ENCODE measurements around the gene NLRP1.

The NLRP1 gene

DNA sequence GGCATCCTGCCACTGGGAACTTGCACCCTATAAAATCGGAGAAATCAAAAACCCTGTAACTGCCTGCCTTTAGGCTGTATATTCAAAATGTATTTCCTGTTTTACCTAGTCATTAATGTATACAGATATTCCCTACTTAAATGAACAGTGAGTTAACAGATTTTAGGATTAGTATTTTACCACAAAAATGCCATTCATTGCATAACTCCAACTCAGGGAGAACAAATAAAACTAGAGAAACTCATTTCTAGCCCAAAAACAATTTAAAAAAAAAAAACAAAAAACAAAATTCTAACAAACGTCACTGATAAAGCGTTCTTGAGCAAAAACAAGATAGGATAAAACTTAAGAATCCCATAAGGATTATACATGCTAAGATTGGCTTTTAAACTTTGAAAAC is 111.8 kb downstream of the NLRP1 start:
- H3K4me1 ChIP-seq (ENCODE audit: control insufficient read depth, insufficient read depth, low read length), result peaks cover 4% of the 10 kb centered on the region
- H3K27me3 ChIP-seq (ENCODE audit: control insufficient read depth, insufficient read depth, low read length), result no peaks in the 10 kb centered on the region
- H3K9me3 ChIP-seq (ENCODE audit: control insufficient read depth, low read length), result no peaks in the 10 kb centered on the region
- H3K36me3 ChIP-seq (ENCODE audit: control insufficient read depth, insufficient read depth, low read length), result peaks cover 4% of the 10 kb centered on the region
- H3K9ac ChIP-seq (ENCODE audit: low read length), result no peak overlapping the region
- H3K4me3 ChIP-seq (ENCODE audit: low read length), result no peak overlapping the region

DNA sequence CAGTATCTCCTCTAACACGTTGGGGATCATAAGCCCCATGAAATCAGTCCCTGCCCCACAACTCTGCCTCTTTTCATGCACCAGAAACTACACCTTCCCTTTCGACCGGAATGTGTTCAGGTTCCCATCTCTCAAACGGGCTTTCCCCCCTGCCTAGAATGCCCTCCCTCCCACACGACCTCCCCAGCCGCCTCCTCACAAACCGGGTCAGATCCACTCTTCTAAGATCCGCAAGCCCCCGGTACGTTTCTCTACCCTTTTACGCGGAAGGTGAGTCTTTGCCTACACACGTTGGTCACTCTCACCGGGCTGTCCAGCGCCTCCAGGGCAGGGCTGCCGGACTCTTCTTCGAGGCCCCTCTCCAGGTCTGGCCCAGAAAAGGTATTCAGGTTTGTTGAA is 116.2 kb downstream of the NLRP1 start:
- Histone ChIP-seq H3K4me1 (ENCODE audit: control insufficient read depth, insufficient read depth, low read length) (peaks cover 7% of the 10 kb centered on the region), H3K9me3 (ENCODE audit: control insufficient read depth, low read length) (no peaks in the 10 kb centered on the region), H3K36me3 (ENCODE audit: control insufficient read depth, insufficient read depth, low read length) (no peaks in the 10 kb centered on the region), H3K9ac (ENCODE audit: low read length) (peak overlapping the region; percentile 73), H3K27me3 (ENCODE audit: control insufficient read depth, insufficient read depth, low read length) (no peaks in the 10 kb centered on the region), H3K4me3 (ENCODE audit: low read length) (peak overlapping the region; percentile 52)

DNA sequence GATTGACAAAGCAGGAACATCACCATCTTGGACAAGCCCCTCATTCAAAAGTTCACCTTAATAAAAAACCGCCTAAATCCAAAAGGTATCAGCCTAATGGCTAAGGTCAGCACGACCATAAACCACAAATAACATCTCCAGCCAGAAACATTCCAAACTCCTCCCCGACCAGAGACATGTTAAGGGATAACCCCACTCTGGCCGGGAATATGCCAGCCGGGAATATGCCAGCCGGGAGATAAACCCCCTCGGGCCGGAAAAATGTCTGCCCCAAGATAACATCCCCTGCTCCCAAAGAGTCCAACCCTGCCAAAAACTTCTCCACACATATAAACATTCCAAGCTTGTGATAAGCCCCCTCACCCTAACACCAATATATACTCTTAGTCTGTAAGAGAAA is 116.9 kb downstream of the NLRP1 start:
- Histone ChIP-seq H3K9ac (ENCODE audit: low read length) (peak overlapping the region; percentile 73), H3K9me3 (ENCODE audit: control insufficient read depth, low read length) (no peaks in the 10 kb centered on the region), H3K36me3 (ENCODE audit: control insufficient read depth, insufficient read depth, low read length) (no peaks in the 10 kb centered on the region), H3K4me3 (ENCODE audit: low read length) (no peak overlapping the region), H3K4me1 (ENCODE audit: control insufficient read depth, insufficient read depth, low read length) (peaks cover 7% of the 10 kb centered on the region), H3K27me3 (ENCODE audit: control insufficient read depth, insufficient read depth, low read length) (no peaks in the 10 kb centered on the region)

DNA sequence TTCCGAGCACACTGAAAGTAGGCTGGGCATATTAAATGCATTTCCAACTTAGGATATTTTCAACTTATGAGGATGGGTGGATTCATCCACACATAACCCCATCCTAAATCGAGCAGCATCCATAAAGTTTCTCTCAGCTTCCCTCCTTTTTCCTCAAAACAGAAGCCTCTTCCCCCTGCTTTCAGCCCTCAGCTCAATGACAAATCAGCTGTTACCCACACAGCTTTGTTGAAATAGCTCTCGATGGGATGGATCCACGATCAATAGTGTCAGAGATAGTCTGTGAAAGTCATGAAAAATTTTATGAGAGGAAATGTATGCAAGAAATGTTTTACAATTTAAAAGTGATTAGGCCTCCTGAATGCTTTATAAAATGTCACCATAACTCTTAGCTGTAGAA is 118.0 kb downstream of the NLRP1 start:
- no peak overlapping the region for H3K4me3 ChIP-seq (ENCODE audit: low read length)
- H3K9ac ChIP-seq (ENCODE audit: low read length), result no peak overlapping the region
- H3K36me3 ChIP-seq (ENCODE audit: control insufficient read depth, insufficient read depth, low read length), result no peaks in the 10 kb centered on the region
- no peaks in the 10 kb centered on the region for H3K27me3 ChIP-seq (ENCODE audit: control insufficient read depth, insufficient read depth, low read length)
- no peaks in the 10 kb centered on the region for H3K9me3 ChIP-seq (ENCODE audit: control insufficient read depth, low read length)
- H3K4me1 ChIP-seq (ENCODE audit: control insufficient read depth, insufficient read depth, low read length), result peaks cover 7% of the 10 kb centered on the region

DNA sequence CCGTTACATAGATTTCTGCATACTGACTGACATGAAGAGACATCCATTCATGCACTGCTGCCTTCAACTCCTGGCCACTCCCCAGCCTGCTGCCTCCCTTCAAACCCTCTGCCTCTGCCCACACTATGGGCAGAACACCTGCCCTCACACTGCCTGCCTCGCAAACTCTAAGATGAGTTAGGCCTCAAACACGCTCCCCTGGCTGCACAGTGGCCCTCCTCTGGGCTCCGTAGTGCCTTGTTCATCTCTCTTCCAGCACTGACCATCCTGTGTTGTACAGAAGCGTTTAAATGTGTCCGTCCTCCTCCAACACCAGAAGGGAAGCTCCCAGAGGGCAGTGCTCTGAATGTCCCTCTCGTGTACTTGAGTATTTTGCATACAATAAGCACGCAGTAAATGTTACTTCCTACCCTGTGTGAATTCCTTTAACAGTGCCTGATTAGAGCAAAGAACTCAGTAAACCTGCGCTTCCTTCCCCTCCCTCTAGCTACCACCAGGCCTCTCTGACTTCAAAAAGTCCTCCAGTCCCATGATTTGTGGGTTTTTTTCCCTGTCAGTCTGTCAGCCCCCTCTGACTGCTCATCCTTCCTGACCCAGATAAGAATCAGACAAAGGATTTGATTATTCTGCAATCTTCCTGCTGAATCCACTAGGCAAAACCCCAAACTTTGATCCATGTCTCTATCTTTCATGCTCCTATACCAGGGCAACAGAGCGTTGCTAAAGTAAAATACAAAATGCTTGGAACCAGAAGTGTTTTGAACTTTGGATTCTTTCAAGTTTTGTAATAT is 119.4 kb downstream of the NLRP1 start:
- H3K27me3 ChIP-seq (ENCODE audit: control insufficient read depth, insufficient read depth, low read length), result no peaks in the 10 kb centered on the region
- no peaks in the 10 kb centered on the region for H3K9me3 ChIP-seq (ENCODE audit: control insufficient read depth, low read length)
- H3K4me3 ChIP-seq (ENCODE audit: low read length), result no peak overlapping the region
- H3K36me3 ChIP-seq (ENCODE audit: control insufficient read depth, insufficient read depth, low read length), result no peaks in the 10 kb centered on the region
- no peak overlapping the region for H3K9ac ChIP-seq (ENCODE audit: low read length)
- peaks cover 7% of the 10 kb centered on the region for H3K4me1 ChIP-seq (ENCODE audit: control insufficient read depth, insufficient read depth, low read length)
